Cardiac fibroblast (primary cell): ENCODE results near the gene MRPS7.
"Not testable (repeated sequence)": the region's sequence is repeated elsewhere in the genome, so short reads cannot be mapped to it uniquely, and the experiment has no call there.

Experiments
- DNase-seq, 2 donors: peaks; one replicate each; pipeline versions ENCODE4 v3.0.0 to v3.0.0-alpha.2; 2010; ENCODE audit warnings: low read depth in 2 of 2
- H3K4me3 ChIP-seq, 2 donors: replicated peaks in 1 of 2; 1 replicate in 1 of 2; 2 replicates in 1 of 2; pipeline ENCODE4 v1.5.1; 2011; ENCODE audit warnings: low read depth in 2 of 2, low read length in 2 of 2, mild to moderate bottlenecking in 2 of 2, moderate library complexity in 1 of 2
- CTCF ChIP-seq: IDR thresholded peaks from one replicate; pipeline ENCODE4 v1.5.1; 2011; ENCODE audit warnings: low read depth, mild to moderate bottlenecking, low read length, inconsistent platforms

Gene MRPS7

GRCh38 chr17:75252039-75252816 lies 9.5 kb upstream of the MRPS7 start:
- no peak for DNase-seq
- H3K4me3 ChIP-seq: no peak overlapping the region
- TF ChIP-seq CTCF: no peak

- DNase-seq, H3K4me3 ChIP-seq: not testable (repeated sequence)
Measured at GRCh38 chr17:75255954-75256698, 5.6 kb upstream of the MRPS7 start.

GRCh38 chr17:75257228-75257627 lies 4.5 kb upstream of the MRPS7 start:
- H3K4me3 ChIP-seq, DNase-seq: not testable (repeated sequence)

GRCh38 chr17:75260641-75261335 lies 891 bp upstream of the MRPS7 start:
- TF ChIP-seq CTCF: no peak
- peak in 1 of 2 donors; percentile 48 for DNase-seq
- H3K4me3 ChIP-seq: peak overlapping the region; percentile 94 to 95

- no peak for TF ChIP-seq CTCF
- H3K4me3 ChIP-seq: peak overlapping the region; percentile 94 to 95
- DNase-seq: no peak
Measured at GRCh38 chr17:75262112-75262606, 480 bp downstream of the MRPS7 start.

GRCh38 chr17:75263055-75263454 lies 1.4 kb downstream of the MRPS7 start:
- no peak for DNase-seq
- no peak overlapping the region for H3K4me3 ChIP-seq
- no peak for TF ChIP-seq CTCF

GRCh38 chr17:75265614-75266315 lies 4.1 kb downstream of the MRPS7 start:
- DNase-seq: no peak
- no peak for TF ChIP-seq CTCF
- H3K4me3 ChIP-seq: no peak overlapping the region
